MCF 10A (cell line): ENCODE measurements around the gene CBR3. TPM values are rescaled to one million over a fixed set of nuclear protein-coding genes. Genes with fewer than 3 reads are reported as not detected.
A peak's percentile ranks its signal among the peaks of the same experiment; 100 is the strongest.

Source experiments
- BruUV-seq: library from RNA; stranded (reverse); fragments of 400-500 nt; replicated peaks from 2 replicates; lab custom pipeline; 2021; lab: Mats Ljungman, UMichigan
- CTCF ChIA-PET: fragments of 300-600 bp; sonication (Branson Sonifier 250); formaldehyde crosslinking; extraction: SDS; loops from one replicate; lab custom pipeline; 2021; ENCODE audit warnings: antibody characterized with exemption, inconsistent platforms; lab: Yijun Ruan, JAX
- POLR2A ChIA-PET: fragments of 300-600, 350-650 bp; sonication (Branson Sonifier 250); formaldehyde crosslinking; extraction: SDS; loops from one replicate; lab custom pipeline; 2020; ENCODE audit warnings: antibody characterized with exemption, inconsistent platforms; lab: Yijun Ruan, JAX
- DNase-seq: peaks from one replicate; pipeline ENCODE4 v3.0.0-alpha.2; 2018; ENCODE audit not compliant: unreplicated experiment
- H3K27ac Mint-ChIP-seq: one replicate; pipeline ENCODE4 v1.8.0; 2022; ENCODE audit warnings: mild to moderate bottlenecking, low read depth, mixed read lengths; ENCODE audit not compliant: unreplicated experiment
- H3K27me3 Mint-ChIP-seq: one replicate; pipeline ENCODE4 v1.8.0; 2022; ENCODE audit warnings: mixed read lengths; ENCODE audit not compliant: insufficient read depth, unreplicated experiment
- H3K36me3 Mint-ChIP-seq: one replicate; pipeline ENCODE4 v1.8.0; 2022; ENCODE audit warnings: mild to moderate bottlenecking, moderate library complexity, mixed read lengths; ENCODE audit not compliant: insufficient read depth, unreplicated experiment
- H3K4me1 Mint-ChIP-seq: one replicate; pipeline ENCODE4 v1.8.0; 2022; ENCODE audit warnings: mixed read lengths; ENCODE audit not compliant: insufficient read depth, unreplicated experiment
- H3K4me3 Mint-ChIP-seq: one replicate; pipeline ENCODE4 v1.8.0; 2022; ENCODE audit warnings: mild to moderate bottlenecking, moderate library complexity, mixed read lengths; ENCODE audit not compliant: unreplicated experiment
- H3K9me3 Mint-ChIP-seq: one replicate; pipeline ENCODE4 v1.8.0; 2022; ENCODE audit warnings: mixed read lengths; ENCODE audit not compliant: unreplicated experiment
- CTCF ChIP-seq: fragments of 200-600 bp; IDR thresholded peaks from one replicate; pipeline ENCODE4 v1.8.0; 2022; ENCODE audit warnings: antibody characterized with exemption, mild to moderate bottlenecking; ENCODE audit not compliant: unreplicated experiment
- intact Hi-C: fragments of 100-400 bp; cut with micrococcal nuclease; formaldehyde crosslinking; loops from 2 replicates; pipeline ENCODE4 v1.14.1; 2022
- total RNA-seq: library from RNA; stranded (reverse); gene quantifications from 2 replicates; pipeline ENCODE4 v1.2.3, GENCODE V29; 2022

The CBR3 gene
- total RNA-seq, 1 experiment from 2014 or later = 1.8 TPM

- no TSS peak for BruUV-seq
- Mint-ChIP-seq H3K27me3 (no peaks in the 10 kb centered on the region), H3K36me3 (no peaks in the 10 kb centered on the region), H3K27ac (no peak overlapping the region), H3K4me1 (peaks cover 13% of the 10 kb centered on the region), H3K4me3 (no peak overlapping the region), H3K9me3 (no peaks in the 10 kb centered on the region)
- intact Hi-C loops = no loop called here
- POLR2A ChIA-PET = interaction anchor here (0.5 to 1.1 kb wide), 3 partner anchors 32 to 851 kb away, joined by 3 to 4 read pairs (median 3); partner anchors contain the start of gene HLCS
- no peak for DNase-seq
- TF ChIP-seq CTCF = no peak
- CTCF ChIA-PET = interaction anchor here (0.5 to 3.0 kb wide), 8 partner anchors 11 to 206 kb away, joined by 3 to 10 read pairs (median 4); partner anchors contain the start of gene CBR1
Observed at GRCh38 chr21:36115138-36115730, 19.6 kb upstream of the CBR3 start.

GRCh38 chr21:36117286-36117741 is 17.6 kb upstream of the CBR3 start:
- DNase-seq = no peak
- Mint-ChIP-seq H3K4me3 (no peak overlapping the region), H3K36me3 (no peaks in the 10 kb centered on the region), H3K9me3 (no peaks in the 10 kb centered on the region), H3K27me3 (no peaks in the 10 kb centered on the region), H3K4me1 (peaks cover 13% of the 10 kb centered on the region), H3K27ac (no peak overlapping the region)
- intact Hi-C loops = no loop called here
- BruUV-seq = no TSS peak
- ChIA-PET CTCF (interaction anchor here (0.6 to 0.8 kb wide), 3 partner anchors 10 to 70 kb away, joined by 3 read pairs; no protein-coding TSS in a partner anchor), POLR2A (interaction anchor here (0.9 kb wide), 1 partner anchor 57 kb away, joined by 3 read pairs; no protein-coding TSS in a partner anchor)
- TF ChIP-seq CTCF = no peak

- POLR2A ChIA-PET = interaction anchor here (0.5 kb wide), 1 partner anchor 66 kb away, joined by 4 read pairs; no protein-coding TSS in a partner anchor
- no peaks in the 10 kb centered on the region for H3K4me1 Mint-ChIP-seq
- H3K9me3 Mint-ChIP-seq = no peaks in the 10 kb centered on the region
- CTCF ChIA-PET = no interaction called here
- peaks cover 5% of the 10 kb centered on the region for H3K36me3 Mint-ChIP-seq
- H3K27ac Mint-ChIP-seq = no peak overlapping the region
- H3K27me3 Mint-ChIP-seq = no peaks in the 10 kb centered on the region
- DNase-seq = no peak
- no peak for TF ChIP-seq CTCF
- BruUV-seq = no TSS peak
- no peak overlapping the region for H3K4me3 Mint-ChIP-seq
- intact Hi-C loops = no loop called here
Observed at GRCh38 chr21:36120304-36120888, 14.5 kb upstream of the CBR3 start.

- no peak for DNase-seq
- Mint-ChIP-seq H3K27ac (no peak overlapping the region), H3K4me3 (no peak overlapping the region), H3K4me1 (peaks cover 9% of the 10 kb centered on the region), H3K9me3 (no peaks in the 10 kb centered on the region), H3K36me3 (peaks cover 8% of the 10 kb centered on the region), H3K27me3 (no peaks in the 10 kb centered on the region)
- TF ChIP-seq CTCF = peak; percentile 32
- POLR2A ChIA-PET = interaction anchor here (1.0 kb wide), 1 partner anchor 72 kb away, joined by 3 read pairs; no protein-coding TSS in a partner anchor
- no TSS peak for BruUV-seq
- CTCF ChIA-PET = interaction anchor here (0.6 to 1.9 kb wide), 10 partner anchors 9 to 660 kb away, joined by 3 to 9 read pairs (median 4); partner anchors contain the start of gene CBR3
- intact Hi-C loops = no loop called here
Observed at GRCh38 chr21:36122977-36123376, 11.9 kb upstream of the CBR3 start.
